Right renal cortex interstitium (tissue), 3 donors: ENCODE results near the gene ATG2B. TPM values are rescaled to one million over a fixed set of nuclear protein-coding genes. Genes with fewer than 3 reads are reported as not detected.

Experiments
- DNase-seq, 3 donors: peaks; one replicate each; pipeline ENCODE4 v3.0.0-alpha.2; 2013; ENCODE audit warnings: low read depth in 3 of 3, low spot score in 2 of 3
- polyA plus RNA-seq, 3 donors: library from polyadenylated mRNA; unstranded; fragments of 120-200 nt; gene quantifications; one replicate each; pipeline ENCODE4 v1.2.1, GENCODE V29; 2013; ENCODE audit not compliant: insufficient read length in 3 of 3

ATG2B gene
- polyA plus RNA-seq, 3 donors, result 25.1 to 28.4 (median 28.1) TPM

DNA sequence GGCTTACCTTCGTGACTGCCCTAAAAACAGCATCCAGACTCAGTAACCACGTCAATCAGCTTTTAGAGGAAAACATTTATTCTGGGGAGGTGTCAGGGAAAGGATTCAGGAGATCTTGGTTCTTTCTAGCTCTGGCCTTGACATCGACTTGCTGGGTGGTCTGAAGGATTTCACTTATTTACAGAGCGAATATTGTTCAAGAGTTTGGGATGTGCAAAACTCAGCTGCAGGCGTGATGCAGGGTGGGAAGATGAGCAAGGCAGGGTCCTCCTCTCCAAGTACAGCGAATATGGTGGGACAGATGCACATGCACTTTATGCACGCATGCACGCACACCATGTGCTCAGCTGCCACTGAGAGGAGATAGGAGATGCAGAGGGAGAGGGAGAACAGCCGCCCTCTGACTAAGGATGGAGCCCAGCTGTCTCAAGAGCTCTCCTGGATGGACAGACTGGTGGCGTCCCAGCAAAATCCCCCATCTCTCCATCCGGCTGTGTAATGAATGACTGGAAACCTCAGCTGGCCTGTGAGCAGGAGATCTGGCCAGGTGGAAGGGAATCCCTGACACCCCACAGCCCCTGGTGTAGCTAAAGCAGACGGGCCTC is 131.5 kb downstream of the ATG2B start:
- no peak for DNase-seq

DNA sequence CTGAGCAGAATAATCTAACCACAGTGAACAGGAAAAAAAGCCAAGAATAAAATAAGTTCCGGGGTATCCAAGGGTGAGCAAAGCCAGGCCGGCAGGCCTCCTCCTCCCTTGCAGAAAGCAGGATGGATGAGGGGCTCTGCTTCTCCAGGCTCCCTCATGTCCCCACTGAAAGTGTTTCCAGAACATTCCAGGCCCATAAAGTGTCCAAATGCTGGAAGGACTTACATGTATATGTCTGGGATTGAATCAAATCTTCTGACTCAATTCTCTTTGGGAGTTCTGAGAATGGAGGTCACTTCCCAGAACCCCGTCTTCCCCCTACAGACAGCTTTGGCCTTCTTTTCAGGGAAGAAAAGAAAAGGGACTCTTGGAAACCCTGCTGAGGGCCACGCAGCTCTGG is 132.1 kb downstream of the ATG2B start:
- no peak for DNase-seq

DNA sequence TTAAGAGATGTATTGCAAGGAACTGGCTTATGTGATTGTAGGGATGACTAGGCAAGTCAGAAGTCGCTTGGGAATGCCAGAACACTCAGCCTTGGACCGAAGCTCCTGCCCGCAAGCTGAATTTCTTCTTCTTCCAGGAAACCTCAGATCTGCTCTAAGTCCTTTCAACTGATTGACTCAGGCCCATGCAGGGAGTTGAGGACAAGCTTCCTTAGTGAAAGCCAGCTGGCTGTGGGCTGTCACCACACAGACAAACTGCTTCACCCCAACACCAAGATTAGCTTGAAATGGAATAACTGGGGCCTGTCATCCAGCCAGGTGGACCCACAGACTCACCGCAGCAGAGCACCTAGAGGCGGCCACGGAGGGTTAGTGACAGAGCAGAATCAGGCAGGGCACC is 133.8 kb downstream of the ATG2B start:
- no peak for DNase-seq

Other genes starting within 250 kb of the ATG2B start
- gene BDKRB2, start 158.5 kb downstream of the ATG2B start, polyA plus RNA-seq, result 1 to 10 TPM; 3.3 to 4.2 (median 3.6) TPM
- gene BDKRB1, start 107.1 kb downstream of the ATG2B start, polyA plus RNA-seq, result under 1 TPM; 0.19 to 0.26 (median 0.24) TPM
- gene GSKIP, start 185 bp upstream of the ATG2B start, polyA plus RNA-seq, result 10 to 100 TPM; 32.4 to 40.4 (median 37.6) TPM
- 1 to 10 TPM; 5.3 to 5.8 (median 5.5) TPM for gene AK7, start 28.8 kb upstream of the ATG2B start, polyA plus RNA-seq
- 100 to 1,000 TPM; 208 to 215 (median 214) TPM for gene PAPOLA, start 139.0 kb upstream of the ATG2B start, polyA plus RNA-seq